Measurements from ENCODE around the gene HSFX4. TPM values are rescaled to one million over a fixed set of nuclear protein-coding genes. Genes with fewer than 3 reads are reported as not detected.
A peak's percentile ranks its signal among the peaks of the same experiment; 100 is the strongest.

The HSFX4 gene
- total and polyA plus RNA-seq, 9 of the 15 experiments (the other 6 are each of a cell fraction or from before 2014, with no cell fraction given), result 0.10 to 0.24 (median 0.14) TPM; not detected in 6

GRCh38 chrX:149881081-149881711 lies 48.2 kb upstream of the HSFX4 start, which contains the start of gene MAGEA8 (continued):
- TF ChIP-seq SMAD2 (IDR thresholded peaks at IDR 0.05; ENCODE audit: low read depth, low read length) (no peak), FOXK2 (conservative IDR thresholded peaks at IDR 0.05 in 1 of 2, IDR thresholded peaks at IDR 0.05 in 1 of 2; ENCODE audit: low read depth in 2 of 2) (0 out of 4 replicates have a peak, but pooled peaks of 1 of the 2 experiments have one; percentile 22), RBFOX2 (IDR thresholded peaks at IDR 0.05; ENCODE audit: low read depth, low read length) (peak; percentile 64), IRF2 (CRISPR knock-in tag; IDR thresholded peaks at IDR 0.05) (no peak), MCM3 (IDR thresholded peaks at IDR 0.05) (no peak), ZEB2 (IDR thresholded peaks at IDR 0.05) (peak; percentile 50; the same call in 1 of the 2 replicates), PML (IDR thresholded peaks at IDR 0.05; ENCODE audit: low read length) (no peak), EP400 (IDR thresholded peaks at IDR 0.05) (peak; percentile 54; the same call in 1 of the 2 replicates), PTRF (tag; IDR thresholded peaks at IDR 0.05) (no peak), RNF2 (IDR thresholded peaks at IDR 0.05) (no peak), CTCFL (IDR thresholded peaks at IDR 0.05; ENCODE audit: borderline replicate concordance, insufficient read depth, low read depth, low read length, poor library complexity, severe bottlenecking) (peak; percentile 86)
- TF ChIP-seq, protein P1, sequence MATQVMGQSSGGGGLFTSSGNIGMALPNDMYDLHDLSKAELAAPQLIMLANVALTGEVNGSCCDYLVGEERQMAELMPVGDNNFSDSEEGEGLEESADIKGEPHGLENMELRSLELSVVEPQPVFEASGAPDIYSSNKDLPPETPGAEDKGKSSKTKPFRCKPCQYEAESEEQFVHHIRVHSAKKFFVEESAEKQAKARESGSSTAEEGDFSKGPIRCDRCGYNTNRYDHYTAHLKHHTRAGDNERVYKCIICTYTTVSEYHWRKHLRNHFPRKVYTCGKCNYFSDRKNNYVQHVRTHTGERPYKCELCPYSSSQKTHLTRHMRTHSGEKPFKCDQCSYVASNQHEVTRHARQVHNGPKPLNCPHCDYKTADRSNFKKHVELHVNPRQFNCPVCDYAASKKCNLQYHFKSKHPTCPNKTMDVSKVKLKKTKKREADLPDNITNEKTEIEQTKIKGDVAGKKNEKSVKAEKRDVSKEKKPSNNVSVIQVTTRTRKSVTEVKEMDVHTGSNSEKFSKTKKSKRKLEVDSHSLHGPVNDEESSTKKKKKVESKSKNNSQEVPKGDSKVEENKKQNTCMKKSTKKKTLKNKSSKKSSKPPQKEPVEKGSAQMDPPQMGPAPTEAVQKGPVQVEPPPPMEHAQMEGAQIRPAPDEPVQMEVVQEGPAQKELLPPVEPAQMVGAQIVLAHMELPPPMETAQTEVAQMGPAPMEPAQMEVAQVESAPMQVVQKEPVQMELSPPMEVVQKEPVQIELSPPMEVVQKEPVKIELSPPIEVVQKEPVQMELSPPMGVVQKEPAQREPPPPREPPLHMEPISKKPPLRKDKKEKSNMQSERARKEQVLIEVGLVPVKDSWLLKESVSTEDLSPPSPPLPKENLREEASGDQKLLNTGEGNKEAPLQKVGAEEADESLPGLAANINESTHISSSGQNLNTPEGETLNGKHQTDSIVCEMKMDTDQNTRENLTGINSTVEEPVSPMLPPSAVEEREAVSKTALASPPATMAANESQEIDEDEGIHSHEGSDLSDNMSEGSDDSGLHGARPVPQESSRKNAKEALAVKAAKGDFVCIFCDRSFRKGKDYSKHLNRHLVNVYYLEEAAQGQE (IDR thresholded peaks at IDR 0.05; ENCODE audit: borderline replicate concordance), result peak; percentile 31; the same call in 1 of the 2 replicates
- TF ChIP-seq, protein P1 (CRISPR knock-in tag; IDR thresholded peaks at IDR 0.05; ENCODE audit: low read depth), result no peak
- TF ChIP-seq, protein P2, sequence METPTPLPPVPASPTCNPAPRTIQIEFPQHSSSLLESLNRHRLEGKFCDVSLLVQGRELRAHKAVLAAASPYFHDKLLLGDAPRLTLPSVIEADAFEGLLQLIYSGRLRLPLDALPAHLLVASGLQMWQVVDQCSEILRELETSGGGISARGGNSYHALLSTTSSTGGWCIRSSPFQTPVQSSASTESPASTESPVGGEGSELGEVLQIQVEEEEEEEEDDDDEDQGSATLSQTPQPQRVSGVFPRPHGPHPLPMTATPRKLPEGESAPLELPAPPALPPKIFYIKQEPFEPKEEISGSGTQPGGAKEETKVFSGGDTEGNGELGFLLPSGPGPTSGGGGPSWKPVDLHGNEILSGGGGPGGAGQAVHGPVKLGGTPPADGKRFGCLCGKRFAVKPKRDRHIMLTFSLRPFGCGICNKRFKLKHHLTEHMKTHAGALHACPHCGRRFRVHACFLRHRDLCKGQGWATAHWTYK (CRISPR knock-in tag; IDR thresholded peaks at IDR 0.05), result peak; percentile 36; the same call in 1 of the 2 replicates
- TF ChIP-seq, protein P3, sequence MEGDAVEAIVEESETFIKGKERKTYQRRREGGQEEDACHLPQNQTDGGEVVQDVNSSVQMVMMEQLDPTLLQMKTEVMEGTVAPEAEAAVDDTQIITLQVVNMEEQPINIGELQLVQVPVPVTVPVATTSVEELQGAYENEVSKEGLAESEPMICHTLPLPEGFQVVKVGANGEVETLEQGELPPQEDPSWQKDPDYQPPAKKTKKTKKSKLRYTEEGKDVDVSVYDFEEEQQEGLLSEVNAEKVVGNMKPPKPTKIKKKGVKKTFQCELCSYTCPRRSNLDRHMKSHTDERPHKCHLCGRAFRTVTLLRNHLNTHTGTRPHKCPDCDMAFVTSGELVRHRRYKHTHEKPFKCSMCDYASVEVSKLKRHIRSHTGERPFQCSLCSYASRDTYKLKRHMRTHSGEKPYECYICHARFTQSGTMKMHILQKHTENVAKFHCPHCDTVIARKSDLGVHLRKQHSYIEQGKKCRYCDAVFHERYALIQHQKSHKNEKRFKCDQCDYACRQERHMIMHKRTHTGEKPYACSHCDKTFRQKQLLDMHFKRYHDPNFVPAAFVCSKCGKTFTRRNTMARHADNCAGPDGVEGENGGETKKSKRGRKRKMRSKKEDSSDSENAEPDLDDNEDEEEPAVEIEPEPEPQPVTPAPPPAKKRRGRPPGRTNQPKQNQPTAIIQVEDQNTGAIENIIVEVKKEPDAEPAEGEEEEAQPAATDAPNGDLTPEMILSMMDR (IDR thresholded peaks at IDR 0.05 in 2 of 3, conservative IDR thresholded peaks at IDR 0.05 in 1 of 3; ENCODE audit: insufficient read depth in 2 of 3, low read depth in 1 of 3, low read length in 3 of 3), result peak; percentile 71 to 81 (median 74)

Measured in K562 (cell line).